Measurements from ENCODE around the gene BCORL1. TPM values are rescaled to one million over a fixed set of nuclear protein-coding genes. Genes with fewer than 3 reads are reported as not detected.

Gene BCORL1
- total and polyA plus RNA-seq, 2 donors (not counting 1 experiment from before 2014, with no cell fraction given), result 1.9 to 14.3 TPM

DNA sequence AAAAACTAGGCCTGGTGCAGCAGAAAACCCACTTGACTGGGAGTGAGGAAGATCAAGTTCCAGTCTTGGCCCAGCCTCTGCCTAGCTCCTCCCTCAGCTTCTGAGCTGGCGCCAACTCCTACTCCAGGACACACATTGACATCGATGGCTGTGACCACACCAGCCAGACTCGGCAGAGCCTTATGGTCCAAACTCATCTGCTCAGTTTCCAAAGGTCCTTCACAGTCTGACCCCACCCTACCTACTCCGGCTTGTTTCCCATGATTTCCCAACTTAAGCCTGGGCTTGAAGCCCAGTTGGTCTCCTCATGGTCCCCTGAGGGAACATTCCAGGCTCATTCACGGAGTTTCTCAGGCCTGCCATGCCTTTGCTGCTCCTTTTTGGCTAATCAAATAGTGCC lies 117.7 kb downstream of the BCORL1 start:
- DNase-seq (no peak), ATAC-seq (ENCODE audit: low read depth) (no peak)
- TF ChIP-seq, protein P1, sequence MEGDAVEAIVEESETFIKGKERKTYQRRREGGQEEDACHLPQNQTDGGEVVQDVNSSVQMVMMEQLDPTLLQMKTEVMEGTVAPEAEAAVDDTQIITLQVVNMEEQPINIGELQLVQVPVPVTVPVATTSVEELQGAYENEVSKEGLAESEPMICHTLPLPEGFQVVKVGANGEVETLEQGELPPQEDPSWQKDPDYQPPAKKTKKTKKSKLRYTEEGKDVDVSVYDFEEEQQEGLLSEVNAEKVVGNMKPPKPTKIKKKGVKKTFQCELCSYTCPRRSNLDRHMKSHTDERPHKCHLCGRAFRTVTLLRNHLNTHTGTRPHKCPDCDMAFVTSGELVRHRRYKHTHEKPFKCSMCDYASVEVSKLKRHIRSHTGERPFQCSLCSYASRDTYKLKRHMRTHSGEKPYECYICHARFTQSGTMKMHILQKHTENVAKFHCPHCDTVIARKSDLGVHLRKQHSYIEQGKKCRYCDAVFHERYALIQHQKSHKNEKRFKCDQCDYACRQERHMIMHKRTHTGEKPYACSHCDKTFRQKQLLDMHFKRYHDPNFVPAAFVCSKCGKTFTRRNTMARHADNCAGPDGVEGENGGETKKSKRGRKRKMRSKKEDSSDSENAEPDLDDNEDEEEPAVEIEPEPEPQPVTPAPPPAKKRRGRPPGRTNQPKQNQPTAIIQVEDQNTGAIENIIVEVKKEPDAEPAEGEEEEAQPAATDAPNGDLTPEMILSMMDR (IDR thresholded peaks at IDR 0.05), result no peak
- TF ChIP-seq EZH2 (IDR thresholded peaks at IDR 0.05; ENCODE audit: borderline replicate concordance, insufficient read depth, low read depth, low read length, poor library complexity, severe bottlenecking), result no peak
- Histone ChIP-seq H3K4me3 (ENCODE audit: control extremely low read depth in 1 of 5, extremely low read depth in 1 of 5, insufficient read depth in 1 of 5, low read depth in 2 of 5, low read length in 4 of 5) (no peak overlapping the region), H4K20me1 (ENCODE audit: control insufficient read depth, insufficient read depth, low read length, poor library complexity, severe bottlenecking) (peaks cover 29% of the 10 kb centered on the region), H3K79me2 (ENCODE audit: control insufficient read depth, insufficient read depth, low read length) (peaks cover 90% of the 10 kb centered on the region), H3K36me3 (replicated peaks in 1 of 2; ENCODE audit: control extremely low read depth in 1 of 2, control insufficient read depth in 1 of 2, extremely low read depth in 1 of 2, insufficient read depth in 2 of 2, low read length in 1 of 2) (no peaks in the 10 kb centered on the region), H3K9me3 (ENCODE audit: control extremely low read depth in 1 of 3, control insufficient read depth in 2 of 3, insufficient read depth in 1 of 3, low read length in 2 of 3) (no peaks in the 10 kb centered on the region), H3K27ac (ENCODE audit: low read length in 2 of 2) (no peak overlapping the region), H3K4me2 (replicated peaks; ENCODE audit: low read depth, low read length, poor library complexity, severe bottlenecking) (no peak overlapping the region), H2AFZ (ENCODE audit: insufficient read depth, low read depth, low read length, poor library complexity, severe bottlenecking) (no peak overlapping the region), H3K4me1 (ENCODE audit: control insufficient read depth in 2 of 2, insufficient read depth in 2 of 2, low read length in 2 of 2) (peaks cover 14 to 35% of the 10 kb centered on the region in 2 donors), H3K9ac (ENCODE audit: low read length) (no peak overlapping the region), H3K27me3 (replicated peaks in 1 of 4; ENCODE audit: control extremely low read depth in 1 of 4, control insufficient read depth in 3 of 4, insufficient read depth in 4 of 4, low read length in 3 of 4) (no peaks in the 10 kb centered on the region)
- no peaks in the 10 kb centered on the region for H3K9me3 Mint-ChIP-seq (ENCODE audit: insufficient read depth)
- CTCF ChIA-PET, result interaction anchor here (1.7 kb wide), 1 partner anchor 20 kb away, joined by 4 read pairs; no protein-coding TSS in a partner anchor
- H3K4me3 Mint-ChIP-seq, result no peak overlapping the region
- peaks cover 61% of the 10 kb centered on the region for H3K4me1 Mint-ChIP-seq
- WGBS (ENCODE audit: insufficient coverage), result 75% methylated on average over 3 of the region's 5 CpGs
- no peaks in the 10 kb centered on the region for H3K27me3 Mint-ChIP-seq
- POLR2A ChIA-PET, result interaction anchor here (1.3 kb wide), 1 partner anchor 15 kb away, joined by 3 read pairs; no protein-coding TSS in a partner anchor
- H3K27ac Mint-ChIP-seq, result peak overlapping the region; percentile 50
- intact Hi-C loops (cut with micrococcal nuclease), result no loop called here

DNA sequence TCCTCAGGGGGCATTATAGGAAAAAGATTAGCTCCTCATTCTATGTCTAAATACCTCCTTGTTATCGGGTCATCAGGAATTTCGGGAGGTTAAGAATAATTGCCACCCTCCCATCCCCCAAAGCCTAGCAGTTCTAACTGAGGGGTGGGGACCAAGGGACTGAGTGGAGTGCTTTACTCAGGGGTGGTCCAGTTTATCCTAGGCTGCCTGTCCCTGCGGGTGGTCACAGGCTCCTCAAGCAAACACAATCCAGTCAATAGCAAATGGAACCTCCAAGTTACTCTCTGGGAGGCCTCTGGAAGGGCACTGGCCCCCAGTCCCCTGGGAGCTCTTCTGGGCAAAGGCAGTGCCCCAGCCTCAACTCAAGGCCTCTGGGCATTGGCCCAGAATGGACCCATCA lies 121.2 kb downstream of the BCORL1 start:
- Histone ChIP-seq H4K20me1 (ENCODE audit: control insufficient read depth, insufficient read depth, low read length, poor library complexity, severe bottlenecking) (peaks cover 49% of the 10 kb centered on the region), H3K79me2 (ENCODE audit: control insufficient read depth, insufficient read depth, low read length) (peaks cover 99% of the 10 kb centered on the region), H3K4me1 (ENCODE audit: control insufficient read depth in 2 of 2, insufficient read depth in 2 of 2, low read length in 2 of 2) (peaks cover 20 to 31% of the 10 kb centered on the region in 2 donors), H2AFZ (ENCODE audit: insufficient read depth, low read depth, low read length, poor library complexity, severe bottlenecking) (no peak overlapping the region), H3K4me2 (replicated peaks; ENCODE audit: low read depth, low read length, poor library complexity, severe bottlenecking) (no peak overlapping the region), H3K4me3 (ENCODE audit: control extremely low read depth in 1 of 5, extremely low read depth in 1 of 5, insufficient read depth in 1 of 5, low read depth in 2 of 5, low read length in 4 of 5) (no peak overlapping the region), H3K27ac (ENCODE audit: low read length in 2 of 2) (no peak overlapping the region), H3K9ac (ENCODE audit: low read length) (no peak overlapping the region), H3K36me3 (replicated peaks in 1 of 2; ENCODE audit: control extremely low read depth in 1 of 2, control insufficient read depth in 1 of 2, extremely low read depth in 1 of 2, insufficient read depth in 2 of 2, low read length in 1 of 2) (no peaks in the 10 kb centered on the region), H3K9me3 (ENCODE audit: control extremely low read depth in 1 of 3, control insufficient read depth in 2 of 3, insufficient read depth in 1 of 3, low read length in 2 of 3) (no peaks in the 10 kb centered on the region), H3K27me3 (replicated peaks in 1 of 4; ENCODE audit: control extremely low read depth in 1 of 4, control insufficient read depth in 3 of 4, insufficient read depth in 4 of 4, low read length in 3 of 4) (no peaks in the 10 kb centered on the region)
- WGBS (ENCODE audit: insufficient coverage), result no CpG with 5 or more reads among the region's 3 CpGs
- H3K9me3 Mint-ChIP-seq (ENCODE audit: insufficient read depth), result no peaks in the 10 kb centered on the region
- H3K4me1 Mint-ChIP-seq, result peaks cover 66% of the 10 kb centered on the region
- H3K4me3 Mint-ChIP-seq, result no peak overlapping the region
- H3K27ac Mint-ChIP-seq, result no peak overlapping the region
- H3K27me3 Mint-ChIP-seq, result no peaks in the 10 kb centered on the region
- TF ChIP-seq, protein P1 (IDR thresholded peaks at IDR 0.05), result no peak
- TF ChIP-seq EZH2 (IDR thresholded peaks at IDR 0.05; ENCODE audit: borderline replicate concordance, insufficient read depth, low read depth, low read length, poor library complexity, severe bottlenecking), result no peak
- ChIA-PET POLR2A (no interaction called here), CTCF (interaction anchor here (0.8 to 2.4 kb wide), 2 partner anchors 17 to 24 kb away, joined by 3 to 7 read pairs; no protein-coding TSS in a partner anchor)
- DNase-seq (no peak), ATAC-seq (ENCODE audit: low read depth) (no peak)
- intact Hi-C loops (cut with micrococcal nuclease), result no loop called here

All from B cell (primary cell).